ENCODE measurements around the gene AMIGO1. TPM values are rescaled to one million over a fixed set of nuclear protein-coding genes. Genes with fewer than 3 reads are reported as not detected.

Gene AMIGO1
- total RNA-seq, 1 donor from 2014 or later, result 4.7 TPM

DNA sequence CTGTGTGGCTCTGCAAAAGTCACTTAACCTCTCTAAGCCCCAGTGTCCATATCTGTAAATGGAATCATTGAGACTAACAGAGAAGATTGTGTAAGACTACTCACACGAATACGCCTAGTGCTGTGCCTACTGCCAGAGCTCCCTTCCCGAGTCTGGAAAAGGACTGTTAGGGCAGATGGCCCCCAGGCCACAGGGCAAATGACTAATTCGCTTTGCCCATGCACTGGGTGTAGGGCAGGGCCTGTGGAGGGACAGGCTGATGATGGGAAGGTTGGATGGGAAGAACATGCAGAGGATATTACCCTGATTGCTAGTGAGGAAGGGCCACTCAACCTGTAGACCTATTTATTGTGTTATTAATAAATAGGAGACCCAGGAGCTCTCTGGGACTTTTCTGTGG lies 26.0 kb upstream of the AMIGO1 start:
- peak overlapping the region; percentile 29 to 49 for H3K27ac ChIP-seq
- H3K4me1 ChIP-seq, result peaks cover 0 to 4% of the 10 kb centered on the region in 2 donors
- H3K27me3 ChIP-seq, result no peaks in the 10 kb centered on the region
- no peaks in the 10 kb centered on the region for H3K9me3 ChIP-seq
- DNase-seq (ENCODE audit: low spot score in 2 of 2), result no peak
- H3K4me3 ChIP-seq, result no peak overlapping the region
- TF ChIP-seq, protein P1, sequence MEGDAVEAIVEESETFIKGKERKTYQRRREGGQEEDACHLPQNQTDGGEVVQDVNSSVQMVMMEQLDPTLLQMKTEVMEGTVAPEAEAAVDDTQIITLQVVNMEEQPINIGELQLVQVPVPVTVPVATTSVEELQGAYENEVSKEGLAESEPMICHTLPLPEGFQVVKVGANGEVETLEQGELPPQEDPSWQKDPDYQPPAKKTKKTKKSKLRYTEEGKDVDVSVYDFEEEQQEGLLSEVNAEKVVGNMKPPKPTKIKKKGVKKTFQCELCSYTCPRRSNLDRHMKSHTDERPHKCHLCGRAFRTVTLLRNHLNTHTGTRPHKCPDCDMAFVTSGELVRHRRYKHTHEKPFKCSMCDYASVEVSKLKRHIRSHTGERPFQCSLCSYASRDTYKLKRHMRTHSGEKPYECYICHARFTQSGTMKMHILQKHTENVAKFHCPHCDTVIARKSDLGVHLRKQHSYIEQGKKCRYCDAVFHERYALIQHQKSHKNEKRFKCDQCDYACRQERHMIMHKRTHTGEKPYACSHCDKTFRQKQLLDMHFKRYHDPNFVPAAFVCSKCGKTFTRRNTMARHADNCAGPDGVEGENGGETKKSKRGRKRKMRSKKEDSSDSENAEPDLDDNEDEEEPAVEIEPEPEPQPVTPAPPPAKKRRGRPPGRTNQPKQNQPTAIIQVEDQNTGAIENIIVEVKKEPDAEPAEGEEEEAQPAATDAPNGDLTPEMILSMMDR (IDR thresholded peaks at IDR 0.05), result no peak
- intact Hi-C loops (cut with DNase I), result no loop called here
- no peaks in the 10 kb centered on the region for H3K36me3 ChIP-seq

DNA sequence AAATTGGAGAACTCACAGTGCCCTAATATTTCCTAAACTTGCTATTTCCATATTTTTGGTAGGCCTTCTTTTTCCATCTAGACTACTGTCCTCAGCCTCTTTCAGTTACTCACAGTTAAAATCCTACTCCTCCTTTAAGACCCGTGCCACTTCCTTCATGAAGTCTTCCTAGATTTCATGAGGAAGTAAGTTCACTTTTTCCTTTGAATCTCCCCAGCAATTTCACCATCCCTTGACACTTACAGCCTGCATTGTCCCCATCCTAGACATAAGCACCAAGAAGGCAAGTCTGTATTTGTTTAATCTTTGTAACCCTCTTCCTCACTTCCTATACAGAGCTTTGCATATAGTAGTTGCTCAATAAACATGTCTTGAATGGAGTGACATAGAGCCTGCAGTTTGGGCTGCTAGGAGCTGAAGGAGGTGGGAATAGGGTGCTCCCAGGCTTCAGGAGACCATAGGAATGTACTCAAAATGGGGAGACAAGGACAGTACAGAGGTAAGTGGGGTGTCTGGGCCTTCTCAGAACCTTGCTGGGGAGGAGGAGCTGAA lies 24.9 kb upstream of the AMIGO1 start:
- H3K4me1 ChIP-seq, result peaks cover 0 to 4% of the 10 kb centered on the region in 2 donors
- TF ChIP-seq, protein P1 (IDR thresholded peaks at IDR 0.05), result no peak
- intact Hi-C loops (cut with DNase I), result loop anchor here (5.0 kb wide), 1 partner anchor 257 kb away; no protein-coding TSS in a partner anchor
- DNase-seq (ENCODE audit: low spot score in 2 of 2), result no peak
- no peak overlapping the region for H3K27ac ChIP-seq
- H3K4me3 ChIP-seq, result no peak overlapping the region
- H3K27me3 ChIP-seq, result no peaks in the 10 kb centered on the region
- no peaks in the 10 kb centered on the region for H3K9me3 ChIP-seq
- H3K36me3 ChIP-seq, result no peaks in the 10 kb centered on the region

DNA sequence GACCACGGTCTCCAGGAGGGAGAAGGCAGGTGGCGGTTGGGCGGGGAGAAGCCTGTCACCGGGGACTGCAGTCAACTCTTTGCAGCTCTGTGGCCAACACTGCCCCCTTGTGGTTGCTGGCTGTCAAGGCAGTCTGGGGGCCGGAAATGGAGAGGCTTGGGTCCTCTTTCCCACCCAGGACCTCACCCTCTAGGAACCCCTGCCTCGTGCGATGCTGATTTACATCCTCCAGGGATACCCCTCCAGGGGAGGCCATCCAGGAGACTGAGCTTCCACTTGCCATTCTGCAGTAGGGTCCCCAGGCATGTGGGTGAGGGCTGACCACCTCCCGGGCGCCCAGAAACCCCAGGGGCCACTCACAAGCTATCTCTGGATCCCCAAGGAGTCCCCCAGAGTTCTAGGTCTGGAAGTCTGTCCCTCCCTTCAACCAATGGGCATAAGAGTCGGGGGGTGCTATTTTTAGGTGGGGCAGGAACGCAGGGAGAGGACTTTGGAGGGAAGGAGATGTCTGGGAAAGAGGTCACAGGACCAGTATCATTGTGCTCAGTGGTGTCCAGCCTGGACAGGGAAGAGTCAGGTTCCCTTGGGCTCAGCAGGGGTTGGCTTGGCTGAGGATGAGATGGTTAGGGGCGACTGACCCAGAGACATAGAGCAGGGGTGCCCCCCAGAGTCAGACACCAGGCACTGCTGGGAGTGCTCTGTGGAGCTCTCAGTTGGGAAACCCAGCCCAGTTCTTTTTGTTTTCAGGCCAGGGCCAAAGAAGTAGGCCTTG lies 23.0 kb upstream of the AMIGO1 start:
- peak; percentile 48 to 91 for DNase-seq (ENCODE audit: low spot score in 2 of 2)
- H3K4me3 ChIP-seq, result peak overlapping the region; percentile 11 to 44
- H3K27ac ChIP-seq, result peak overlapping the region; percentile 45 to 64
- H3K4me1 ChIP-seq, result peaks cover 0 to 4% of the 10 kb centered on the region in 2 donors
- H3K27me3 ChIP-seq, result no peaks in the 10 kb centered on the region
- intact Hi-C loops (cut with DNase I), result loop anchor here (1.0 to 5.0 kb wide), 4 partner anchors 38 to 255 kb away; partner anchors contain the start of genes CYB561D1, PSMA5 and SYPL2
- H3K36me3 ChIP-seq, result no peaks in the 10 kb centered on the region
- no peaks in the 10 kb centered on the region for H3K9me3 ChIP-seq
- TF ChIP-seq, protein P1 (IDR thresholded peaks at IDR 0.05), result peak; percentile 95 to 98 (median 97)

DNA sequence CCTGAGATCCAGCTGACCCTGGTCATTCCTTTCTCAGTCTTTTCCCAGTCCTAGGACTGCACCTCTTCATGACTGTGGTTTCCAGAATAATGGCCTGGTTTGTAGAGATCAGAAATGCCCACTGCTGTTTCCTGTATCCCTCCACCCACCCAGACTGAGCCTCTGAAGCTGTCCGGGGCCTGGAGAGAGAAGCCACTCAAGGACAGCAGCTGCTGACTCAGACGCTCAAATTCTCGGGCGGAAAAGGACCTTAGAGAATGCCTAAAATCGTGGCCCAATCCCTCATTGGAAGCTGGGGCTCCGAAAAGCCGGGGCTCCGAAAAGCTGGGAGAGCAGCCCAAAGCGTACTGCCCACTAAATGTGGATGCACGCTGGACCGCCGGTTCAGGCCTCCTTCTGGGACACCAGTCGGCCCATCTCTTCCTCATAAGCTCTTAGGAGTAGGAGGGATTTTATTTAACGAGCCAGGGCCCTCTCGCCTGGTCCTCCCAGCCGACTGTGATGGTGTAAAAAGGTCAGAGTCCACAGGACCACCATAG lies 22.4 kb upstream of the AMIGO1 start:
- H3K36me3 ChIP-seq, result no peaks in the 10 kb centered on the region
- TF ChIP-seq, protein P1 (IDR thresholded peaks at IDR 0.05), result no peak
- no peaks in the 10 kb centered on the region for H3K27me3 ChIP-seq
- H3K27ac ChIP-seq, result no peak overlapping the region
- DNase-seq (ENCODE audit: low spot score in 2 of 2), result no peak
- H3K4me3 ChIP-seq, result peak overlapping the region; percentile 11 to 44
- intact Hi-C loops (cut with DNase I), result loop anchor here (1.0 to 5.0 kb wide), 4 partner anchors 38 to 255 kb away; partner anchors contain the start of genes CYB561D1, PSMA5 and SYPL2
- H3K9me3 ChIP-seq, result no peaks in the 10 kb centered on the region
- peaks cover 0 to 4% of the 10 kb centered on the region in 2 donors for H3K4me1 ChIP-seq

DNA sequence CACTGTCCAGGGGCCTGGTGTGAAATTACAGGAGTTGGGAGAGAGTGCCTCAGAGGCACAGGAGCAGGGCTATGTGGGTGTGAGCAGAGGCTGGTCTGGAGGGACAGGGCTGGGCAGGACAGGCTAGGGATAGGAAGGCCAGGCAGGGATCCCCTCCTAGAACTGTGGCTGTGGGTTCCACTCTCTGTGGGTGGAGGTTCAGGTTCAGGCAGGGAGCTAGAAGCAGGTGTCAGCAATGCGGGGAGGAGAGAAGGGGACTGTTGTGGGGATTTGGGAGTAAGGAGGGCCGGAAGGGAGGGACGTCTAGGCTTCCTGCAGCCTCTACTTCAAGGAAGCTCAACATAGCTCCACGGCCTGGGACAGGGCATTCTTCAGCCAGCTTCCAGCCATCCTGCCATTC lies 21.9 kb upstream of the AMIGO1 start:
- H3K27ac ChIP-seq, result no peak overlapping the region
- peaks cover 0 to 4% of the 10 kb centered on the region in 2 donors for H3K4me1 ChIP-seq
- no peaks in the 10 kb centered on the region for H3K36me3 ChIP-seq
- intact Hi-C loops (cut with DNase I), result loop anchor here (5.0 kb wide), 1 partner anchor 254 kb away; no protein-coding TSS in a partner anchor
- no peaks in the 10 kb centered on the region for H3K9me3 ChIP-seq
- no peak overlapping the region for H3K4me3 ChIP-seq
- no peak for DNase-seq (ENCODE audit: low spot score in 2 of 2)
- no peaks in the 10 kb centered on the region for H3K27me3 ChIP-seq
- TF ChIP-seq, protein P1 (IDR thresholded peaks at IDR 0.05), result no peak

Data from ascending aorta (tissue), 2 donors.